PC-3 (cell line): ENCODE measurements around the gene MFNG. TPM values are rescaled to one million over a fixed set of nuclear protein-coding genes. Genes with fewer than 3 reads are reported as not detected.

Experiments used
- ATAC-seq: fragments of 200-7000 bp; cut with Tn5 transposase; 2 replicates; pipeline ENCODE4 v1.9.1; 2020; ENCODE audit warnings: mild to moderate bottlenecking, moderate library complexity
- BruUV-seq: library from RNA; stranded (reverse); fragments of 400-500 nt; replicated peaks from 2 replicates; lab custom pipeline; 2021; lab: Mats Ljungman, UMichigan
- CTCF ChIA-PET: fragments of 300-600 bp; sonication (Branson Sonifier 250); formaldehyde crosslinking; loops from one replicate; lab custom pipeline; 2022; ENCODE audit warnings: antibody characterized with exemption; lab: Charles Lee
- POLR2A ChIA-PET: fragments of 300-600 bp; sonication (Branson Sonifier 250); formaldehyde crosslinking; loops from one replicate; lab custom pipeline; 2022; ENCODE audit warnings: antibody characterized with exemption; ENCODE audit not compliant: unreplicated experiment; lab: Charles Lee
- DNase-seq: peaks from one replicate; pipeline ENCODE4 v3.0.0-alpha.2; 2015
- H2AFZ ChIP-seq: fragments of 300-600 bp; sonication (generic); 2 replicates; pipeline ENCODE4 v1.6.0; 2016; ENCODE audit warnings: antibody characterized with exemption, low read length
- H3F3A ChIP-seq: fragments of 300-600 bp; sonication (generic); one replicate; pipeline ENCODE4 v1.6.0; 2017; ENCODE audit warnings: antibody characterized with exemption, low read length, control low read depth, mild to moderate bottlenecking; ENCODE audit not compliant: unreplicated experiment
- H3K27ac ChIP-seq: fragments of 300-600 bp; sonication (generic); 2 replicates; pipeline ENCODE4 v1.5.1; 2016; ENCODE audit warnings: mild to moderate bottlenecking, low read length
- H3K27me3 ChIP-seq: fragments of 300-600 bp; sonication (generic); 2 replicates; pipeline ENCODE4 v1.6.1; 2016; ENCODE audit warnings: low read length, mixed read lengths
- H3K36me3 ChIP-seq: fragments of 300-600 bp; sonication (generic); 2 replicates; pipeline ENCODE4 v1.6.1; 2016; ENCODE audit warnings: low read depth, mixed run types, low read length, mixed read lengths
- H3K4me1 ChIP-seq: fragments of 300-600 bp; sonication (generic); 2 replicates; pipeline ENCODE4 v1.5.1; 2016; ENCODE audit warnings: low read length; ENCODE audit not compliant: insufficient read depth
- H3K4me2 ChIP-seq: fragments of 300-600 bp; sonication (generic); 2 replicates; pipeline ENCODE4 v1.6.0; 2016; ENCODE audit warnings: low read length
- H3K4me3 ChIP-seq: fragments of 300-600 bp; sonication (generic); 2 replicates; pipeline ENCODE4 v1.5.1; 2016; ENCODE audit warnings: mild to moderate bottlenecking, low read length, mixed read lengths
- H3K79me2 ChIP-seq: fragments of 300-600 bp; sonication (generic); 2 replicates; pipeline ENCODE4 v1.6.1; 2017; ENCODE audit warnings: low read length, mixed read lengths
- H3K9ac ChIP-seq: fragments of 300-600 bp; sonication (generic); 2 replicates; pipeline ENCODE4 v1.6.0; 2016; ENCODE audit warnings: mild to moderate bottlenecking, low read length
- H3K9me2 ChIP-seq: fragments of 300-600 bp; sonication (generic); replicated peaks from 2 replicates; pipeline ENCODE4 v1.6.1; 2016; ENCODE audit warnings: mixed run types, low read length, mixed read lengths
- H3K9me3 ChIP-seq: fragments of 300-600 bp; sonication (generic); 2 replicates; pipeline ENCODE4 v1.6.1; 2016; ENCODE audit warnings: low read length, mixed read lengths
- H4K20me1 ChIP-seq: fragments of 300-600 bp; sonication (generic); 2 replicates; pipeline ENCODE4 v1.6.1; 2016; ENCODE audit warnings: low read length, mixed read lengths
- EZH2 ChIP-seq: fragments of 300-600 bp; sonication (generic); IDR thresholded peaks from one replicate; pipeline ENCODE4 v1.6.1; 2017; ENCODE audit warnings: antibody characterized with exemption, mild to moderate bottlenecking, low read length; ENCODE audit not compliant: unreplicated experiment
- EZH2phosphoT487 ChIP-seq: fragments of 300-600 bp; sonication (generic); IDR thresholded peaks from 2 replicates; pipeline ENCODE4 v1.6.1; 2018; ENCODE audit warnings: mild to moderate bottlenecking, antibody characterized with exemption, low read length, borderline replicate concordance
- intact Hi-C: fragments of 100-400 bp; cut with micrococcal nuclease; formaldehyde crosslinking; loops from 2 replicates; pipeline ENCODE4 v1.9.0; 2023
- total RNA-seq: library from RNA; depleted of rRNA; stranded (reverse); fragments of >200 nt; gene quantifications from 2 replicates; pipeline ENCODE4 v1.2.3, GENCODE V29; 2014
- TF ChIP-seq, protein P1 (sequence below): fragments of 300-600 bp; sonication (generic); conservative IDR thresholded peaks from 2 replicates; pipeline ENCODE4 v1.5.1; 2017; ENCODE audit warnings: antibody characterized with exemption, low read depth, mild to moderate bottlenecking, low read length

The MFNG gene
- total RNA-seq, 1 experiment from 2014 or later = 1.7 TPM

- ATAC-seq (no peak), DNase-seq (no peak)
- Histone ChIP-seq H3K27ac (no peak overlapping the region), H3K4me2 (no peak overlapping the region), H3K79me2 (no peaks in the 10 kb centered on the region), H3F3A (peaks cover 18% of the 10 kb centered on the region), H3K27me3 (no peaks in the 10 kb centered on the region), H3K4me1 (peaks cover 22% of the 10 kb centered on the region), H4K20me1 (no peaks in the 10 kb centered on the region), H3K4me3 (no peak overlapping the region), H3K9me3 (0 out of 2 replicates have a peak, but pooled peaks cover 13% of the 10 kb centered on the region), H2AFZ (no peak overlapping the region), H3K36me3 (peaks cover 14% of the 10 kb centered on the region; the same call in 1 of the 2 replicates), H3K9me2 (no peaks in the 10 kb centered on the region), H3K9ac (no peak overlapping the region)
- ChIA-PET POLR2A (no interaction called here), CTCF (no interaction called here)
- BruUV-seq = no TSS peak
- intact Hi-C loops = loop anchor here (5.0 kb wide), 1 partner anchor 106 kb away; no protein-coding TSS in a partner anchor
- TF ChIP-seq EZH2phosphoT487 = no peak
- TF ChIP-seq, protein P1, sequence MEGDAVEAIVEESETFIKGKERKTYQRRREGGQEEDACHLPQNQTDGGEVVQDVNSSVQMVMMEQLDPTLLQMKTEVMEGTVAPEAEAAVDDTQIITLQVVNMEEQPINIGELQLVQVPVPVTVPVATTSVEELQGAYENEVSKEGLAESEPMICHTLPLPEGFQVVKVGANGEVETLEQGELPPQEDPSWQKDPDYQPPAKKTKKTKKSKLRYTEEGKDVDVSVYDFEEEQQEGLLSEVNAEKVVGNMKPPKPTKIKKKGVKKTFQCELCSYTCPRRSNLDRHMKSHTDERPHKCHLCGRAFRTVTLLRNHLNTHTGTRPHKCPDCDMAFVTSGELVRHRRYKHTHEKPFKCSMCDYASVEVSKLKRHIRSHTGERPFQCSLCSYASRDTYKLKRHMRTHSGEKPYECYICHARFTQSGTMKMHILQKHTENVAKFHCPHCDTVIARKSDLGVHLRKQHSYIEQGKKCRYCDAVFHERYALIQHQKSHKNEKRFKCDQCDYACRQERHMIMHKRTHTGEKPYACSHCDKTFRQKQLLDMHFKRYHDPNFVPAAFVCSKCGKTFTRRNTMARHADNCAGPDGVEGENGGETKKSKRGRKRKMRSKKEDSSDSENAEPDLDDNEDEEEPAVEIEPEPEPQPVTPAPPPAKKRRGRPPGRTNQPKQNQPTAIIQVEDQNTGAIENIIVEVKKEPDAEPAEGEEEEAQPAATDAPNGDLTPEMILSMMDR = no peak
- TF ChIP-seq EZH2 = no peak
These were observed 52.4 kb downstream of the MFNG start for GRCh38 chr22:37433786-37434185.

GRCh38 chr22:37432708-37433054, 53.5 kb downstream of the MFNG start:
- Histone ChIP-seq H3K27me3 (no peaks in the 10 kb centered on the region), H4K20me1 (no peaks in the 10 kb centered on the region), H3K27ac (peak overlapping the region; percentile 96), H3K79me2 (0 out of 2 replicates have a peak, but pooled peaks cover 5% of the 10 kb centered on the region), H3K9ac (peak overlapping the region; percentile 42; the same call in 1 of the 2 replicates), H3K4me2 (no peak overlapping the region), H3K4me1 (peaks cover 30% of the 10 kb centered on the region), H3K4me3 (no peak overlapping the region; the same call in 1 of the 2 replicates), H2AFZ (no peak overlapping the region), H3K36me3 (peaks cover 14% of the 10 kb centered on the region; the same call in 1 of the 2 replicates), H3K9me2 (no peaks in the 10 kb centered on the region), H3F3A (peaks cover 18% of the 10 kb centered on the region), H3K9me3 (0 out of 2 replicates have a peak, but pooled peaks cover 13% of the 10 kb centered on the region)
- TF ChIP-seq, protein P1 = no peak
- TF ChIP-seq EZH2phosphoT487 = no peak
- TF ChIP-seq EZH2 = no peak
- ATAC-seq (no peak), DNase-seq (no peak)
- ChIA-PET CTCF (interaction anchor here (0.7 kb wide), 2 partner anchors 40 to 129 kb away, joined by 3 to 5 read pairs; no protein-coding TSS in a partner anchor), POLR2A (no interaction called here)
- no TSS peak for BruUV-seq
- intact Hi-C loops = loop anchor here (5.0 kb wide), 1 partner anchor 105 kb away; no protein-coding TSS in a partner anchor
